ENCODE results near the gene LCN12. TPM values are rescaled to one million over a fixed set of nuclear protein-coding genes. Genes with fewer than 3 reads are reported as not detected.

LCN12 gene
- polyA plus RNA-seq, 1 donor from 2014 or later, result 2.9 TPM

- no peak overlapping the region for H3K4me2 ChIP-seq (ENCODE audit: low read length)
- no peak overlapping the region for H2AFZ ChIP-seq (ENCODE audit: low read depth, low read length)
- H4K20me1 ChIP-seq (ENCODE audit: insufficient read depth), result no peaks in the 10 kb centered on the region
- H3F3A ChIP-seq (ENCODE audit: insufficient read depth, low read length, poor library complexity, severe bottlenecking), result no peaks in the 10 kb centered on the region
- H3K9me2 ChIP-seq (ENCODE audit: insufficient read depth, low read length), result no peaks in the 10 kb centered on the region
- no peak overlapping the region for H3K9ac ChIP-seq (ENCODE audit: low read length)
- no peak overlapping the region for H3K27ac ChIP-seq (ENCODE audit: low read length)
- no peaks in the 10 kb centered on the region for H3K79me2 ChIP-seq (replicated peaks; ENCODE audit: insufficient read depth, low read length)
- H3K27me3 ChIP-seq (ENCODE audit: insufficient read depth, low read depth, low read length), result no peaks in the 10 kb centered on the region
- no peaks in the 10 kb centered on the region for H3K9me3 ChIP-seq (ENCODE audit: low read length)
- H3K4me3 ChIP-seq (ENCODE audit: low read length), result no peak overlapping the region
- TF ChIP-seq EZH2 (IDR thresholded peaks at IDR 0.05; ENCODE audit: borderline replicate concordance, insufficient read depth, low read length, poor library complexity, severe bottlenecking) (no peak), MXI1 (conservative IDR thresholded peaks at IDR 0.05; ENCODE audit: poor library complexity, severe bottlenecking) (no peak), POLR2AphosphoS5 (IDR thresholded peaks at IDR 0.05) (no peak), REST (IDR thresholded peaks at IDR 0.05; ENCODE audit: borderline replicate concordance) (no peak), RAD21 (conservative IDR thresholded peaks at IDR 0.05) (no peak), EP300 (conservative IDR thresholded peaks at IDR 0.05; ENCODE audit: poor library complexity, severe bottlenecking) (no peak)
- no peaks in the 10 kb centered on the region for H3K36me3 ChIP-seq (ENCODE audit: insufficient read depth, low read length)
Observed at GRCh38 chr9:136955202-136955942, 3.3 kb downstream of the LCN12 start.

GRCh38 chr9:136955943-136956335, 3.9 kb downstream of the LCN12 start:
- Histone ChIP-seq H3K4me3 (ENCODE audit: low read length) (no peak overlapping the region), H3K36me3 (ENCODE audit: insufficient read depth, low read length) (no peaks in the 10 kb centered on the region), H3K9me2 (ENCODE audit: insufficient read depth, low read length) (no peaks in the 10 kb centered on the region), H3K27ac (ENCODE audit: low read length) (no peak overlapping the region), H3K79me2 (replicated peaks; ENCODE audit: insufficient read depth, low read length) (no peaks in the 10 kb centered on the region), H2AFZ (ENCODE audit: low read depth, low read length) (no peak overlapping the region), H3K4me2 (ENCODE audit: low read length) (no peak overlapping the region), H3K9ac (ENCODE audit: low read length) (no peak overlapping the region), H3F3A (ENCODE audit: insufficient read depth, low read length, poor library complexity, severe bottlenecking) (no peaks in the 10 kb centered on the region), H3K9me3 (ENCODE audit: low read length) (no peaks in the 10 kb centered on the region), H4K20me1 (ENCODE audit: insufficient read depth) (no peaks in the 10 kb centered on the region), H3K27me3 (ENCODE audit: insufficient read depth, low read depth, low read length) (no peaks in the 10 kb centered on the region)
- TF ChIP-seq POLR2AphosphoS5 (IDR thresholded peaks at IDR 0.05) (no peak), RAD21 (conservative IDR thresholded peaks at IDR 0.05) (no peak), MXI1 (conservative IDR thresholded peaks at IDR 0.05; ENCODE audit: poor library complexity, severe bottlenecking) (no peak), EZH2 (IDR thresholded peaks at IDR 0.05; ENCODE audit: borderline replicate concordance, insufficient read depth, low read length, poor library complexity, severe bottlenecking) (no peak), CTCF (IDR thresholded peaks at IDR 0.05; ENCODE audit: poor library complexity, severe bottlenecking) (no peak), REST (IDR thresholded peaks at IDR 0.05; ENCODE audit: borderline replicate concordance) (no peak), SMC3 (conservative IDR thresholded peaks at IDR 0.05; ENCODE audit: poor library complexity) (no peak)

Measured in neural cell (in vitro differentiated cells).